HL-60 (cell line): ENCODE data around the gene TMEM198.

ENCODE experiments used
- DNase-seq, 2 experiments: peaks; one replicate each; pipeline ENCODE4 v3.0.0-alpha.2; 2010 to 2020; ENCODE audit warnings: low read depth in 1 of 2, low spot score in 1 of 2
- H3K27ac ChIP-seq: fragments of 250-450 bp; sonication (Bioruptor Pico); replicated peaks from 2 replicates; pipeline ENCODE4 v1.5.1; 2020; ENCODE audit warnings: mild to moderate bottlenecking, moderate library complexity
- H3K27me3 ChIP-seq: fragments of 250-450 bp; sonication (Bioruptor Pico); 2 replicates; pipeline ENCODE4 v1.5.1; 2021; ENCODE audit warnings: mild to moderate bottlenecking, moderate library complexity; ENCODE audit not compliant: insufficient read depth, poor library complexity, severe bottlenecking
- H3K4me3 ChIP-seq: replicated peaks from 2 replicates; pipeline ENCODE4 v1.5.1; 2011; ENCODE audit warnings: mild to moderate bottlenecking, control low read depth, low read length; ENCODE audit not compliant: insufficient read depth
- GABPA ChIP-seq: IDR thresholded peaks from 2 replicates; pipeline ENCODE4 v1.6.1; 2012; ENCODE audit warnings: low read depth
- POLR2AphosphoS5 ChIP-seq: IDR thresholded peaks from 2 replicates; pipeline ENCODE4 v1.6.1; 2012; ENCODE audit warnings: low read depth
- REST ChIP-seq: IDR thresholded peaks from 2 replicates; pipeline ENCODE4 v1.6.1; 2012; ENCODE audit warnings: low read depth; ENCODE audit not compliant: insufficient replicate concordance
- SPI1 ChIP-seq: IDR thresholded peaks from 2 replicates; pipeline ENCODE4 v1.6.1; 2012; ENCODE audit warnings: low read depth, mild to moderate bottlenecking, borderline replicate concordance
- TF ChIP-seq, protein P1 (sequence below): IDR thresholded peaks from one replicate; pipeline ENCODE4 v1.5.1; 2011; ENCODE audit warnings: low read length, control low read depth, inconsistent platforms; ENCODE audit not compliant: insufficient read depth

TMEM198 gene

DNA sequence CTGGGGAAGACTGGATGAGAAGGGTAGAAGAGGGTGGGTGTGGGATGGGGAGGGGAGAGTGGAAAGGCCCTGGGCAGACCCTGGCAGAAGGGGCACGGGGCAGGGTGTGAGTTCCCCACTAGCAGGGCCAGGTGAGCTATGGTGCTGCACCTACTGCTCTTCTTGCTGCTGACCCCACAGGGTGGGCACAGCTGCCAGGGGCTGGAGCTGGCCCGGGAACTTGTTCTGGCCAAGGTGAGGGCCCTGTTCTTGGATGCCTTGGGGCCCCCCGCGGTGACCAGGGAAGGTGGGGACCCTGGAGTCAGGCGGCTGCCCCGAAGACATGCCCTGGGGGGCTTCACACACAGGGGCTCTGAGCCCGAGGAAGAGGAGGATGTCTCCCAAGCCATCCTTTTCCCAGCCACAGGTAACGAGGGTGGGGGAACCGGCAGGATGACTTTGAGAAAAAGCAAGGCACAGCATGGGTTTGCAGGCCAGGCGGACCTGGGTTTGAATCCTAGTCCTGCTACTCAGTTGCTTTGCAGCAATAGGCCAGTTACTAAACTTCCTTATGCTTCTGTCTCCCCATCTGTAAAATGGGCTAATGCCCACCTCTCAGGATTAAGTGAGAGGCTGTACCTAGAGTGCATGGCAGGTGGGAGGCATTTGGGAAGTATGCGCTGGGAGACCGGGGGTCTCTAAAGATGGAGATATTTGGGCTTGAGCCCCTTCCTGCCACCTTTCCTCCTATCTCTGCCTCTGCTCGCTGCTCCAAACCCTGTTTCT, 28.6 kb downstream of the TMEM198 start, which contains the start of gene INHA:
TSS of gene INHA (plus strand) at position 74 of the 765 bp plus-strand sequence. CDS start at position 139, 65 bp downstream.
- no peak for DNase-seq
- H3K4me3 ChIP-seq = peak within 1 kb of the TSS; percentile 37
- no peak for TF ChIP-seq REST
- TF ChIP-seq SPI1 = no peak
- no peak for TF ChIP-seq POLR2AphosphoS5
- no peak for TF ChIP-seq GABPA
- TF ChIP-seq, protein P1, sequence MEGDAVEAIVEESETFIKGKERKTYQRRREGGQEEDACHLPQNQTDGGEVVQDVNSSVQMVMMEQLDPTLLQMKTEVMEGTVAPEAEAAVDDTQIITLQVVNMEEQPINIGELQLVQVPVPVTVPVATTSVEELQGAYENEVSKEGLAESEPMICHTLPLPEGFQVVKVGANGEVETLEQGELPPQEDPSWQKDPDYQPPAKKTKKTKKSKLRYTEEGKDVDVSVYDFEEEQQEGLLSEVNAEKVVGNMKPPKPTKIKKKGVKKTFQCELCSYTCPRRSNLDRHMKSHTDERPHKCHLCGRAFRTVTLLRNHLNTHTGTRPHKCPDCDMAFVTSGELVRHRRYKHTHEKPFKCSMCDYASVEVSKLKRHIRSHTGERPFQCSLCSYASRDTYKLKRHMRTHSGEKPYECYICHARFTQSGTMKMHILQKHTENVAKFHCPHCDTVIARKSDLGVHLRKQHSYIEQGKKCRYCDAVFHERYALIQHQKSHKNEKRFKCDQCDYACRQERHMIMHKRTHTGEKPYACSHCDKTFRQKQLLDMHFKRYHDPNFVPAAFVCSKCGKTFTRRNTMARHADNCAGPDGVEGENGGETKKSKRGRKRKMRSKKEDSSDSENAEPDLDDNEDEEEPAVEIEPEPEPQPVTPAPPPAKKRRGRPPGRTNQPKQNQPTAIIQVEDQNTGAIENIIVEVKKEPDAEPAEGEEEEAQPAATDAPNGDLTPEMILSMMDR = no peak
- no peak within 1 kb of the TSS for H3K27ac ChIP-seq
- H3K27me3 ChIP-seq = peaks cover 9% of the 10 kb centered on the region

GRCh38 chr2:219573166-219573565, 29.3 kb downstream of the TMEM198 start:
- Histone ChIP-seq H3K4me3 (no peak overlapping the region), H3K27me3 (peaks cover 9% of the 10 kb centered on the region), H3K27ac (no peak overlapping the region)
- no peak for DNase-seq
- TF ChIP-seq, protein P1 = no peak
- TF ChIP-seq REST (no peak), GABPA (no peak), SPI1 (no peak), POLR2AphosphoS5 (no peak)

- TF ChIP-seq POLR2AphosphoS5 = no peak
- no peak for TF ChIP-seq SPI1
- no peak for TF ChIP-seq GABPA
- DNase-seq = no peak
- Histone ChIP-seq H3K27me3 (peaks cover 6% of the 10 kb centered on the region), H3K27ac (no peak overlapping the region), H3K4me3 (no peak overlapping the region)
Observed at GRCh38 chr2:219574484-219575311, 30.9 kb downstream of the TMEM198 start.
